D721Med (cell line): ENCODE measurements around the gene MCMBP.
"Not testable (repeated sequence)": the region's sequence is repeated elsewhere in the genome, so short reads cannot be mapped to it uniquely, and the experiment has no call there.

Experiments
- DNase-seq: peaks from one replicate; pipeline ENCODE4 v3.0.0; 2011; ENCODE audit warnings: low spot score; ENCODE audit not compliant: insufficient read length
- FAIRE-seq: peaks from 2 replicates; lab custom pipeline; 2011; peaks lifted over from hg19 to GRCh38; lab: Jason Lieb, UNC
- CTCF ChIP-seq: IDR thresholded peaks from 2 replicates; pipeline ENCODE4 v1.5.1; 2012; ENCODE audit warnings: mild to moderate bottlenecking, control low read depth; ENCODE audit not compliant: insufficient read depth; ENCODE audit errors: missing control alignments

MCMBP gene

GRCh38 chr10:119801998-119802538 is 70.6 kb downstream of the MCMBP start:
- DNase-seq (no peak), FAIRE-seq (no peak)
- TF ChIP-seq CTCF: no peak

- DNase-seq: no peak
- no peak for TF ChIP-seq CTCF
- no peak for FAIRE-seq
These were observed 71.5 kb downstream of the MCMBP start for GRCh38 chr10:119801176-119801575.

- no peak for FAIRE-seq
- no peak for DNase-seq
- no peak for TF ChIP-seq CTCF
These were observed 76.6 kb downstream of the MCMBP start for GRCh38 chr10:119796039-119796438.

GRCh38 chr10:119795101-119795500 is 77.5 kb downstream of the MCMBP start:
- not testable (repeated sequence) for DNase-seq, FAIRE-seq

GRCh38 chr10:119786117-119786769 is 86.4 kb downstream of the MCMBP start:
- DNase-seq: no peak

GRCh38 chr10:119784340-119785067 is 88.1 kb downstream of the MCMBP start:
- no peak for TF ChIP-seq CTCF
- FAIRE-seq (no peak), DNase-seq (no peak)

More at GRCh38 chr10:119786117-119786769, 86.4 kb downstream of the MCMBP start:
- TF ChIP-seq CTCF: no peak
- no peak for FAIRE-seq

GRCh38 chr10:119783665-119784027 is 89.0 kb downstream of the MCMBP start:
- no peak for FAIRE-seq
- no peak for TF ChIP-seq CTCF
- DNase-seq: no peak
